ENCODE results near the gene KIAA1191. TPM values are rescaled to one million over a fixed set of nuclear protein-coding genes. Genes with fewer than 3 reads are reported as not detected.

KIAA1191 gene
- total RNA-seq, 1 experiment from 2014 or later, result 128 TPM

DNA sequence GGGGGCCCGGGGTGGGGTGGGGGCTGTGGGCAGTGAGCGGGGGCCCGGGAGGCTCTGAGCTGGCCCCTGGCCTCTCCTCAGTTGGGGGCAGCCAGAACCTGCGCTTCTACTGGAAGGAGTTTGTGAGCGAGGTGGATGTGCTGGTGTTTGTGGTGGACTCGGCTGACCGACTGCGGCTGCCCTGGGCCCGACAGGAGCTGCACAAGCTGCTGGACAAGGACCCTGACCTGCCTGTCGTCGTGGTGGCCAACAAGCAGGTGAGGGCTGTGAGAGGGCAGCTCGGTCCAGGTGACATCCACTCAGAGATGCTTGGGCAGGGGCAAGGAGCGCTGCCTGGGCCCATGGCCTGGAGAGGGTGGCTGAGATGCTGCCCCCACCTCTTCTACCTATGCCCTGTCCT, 7.2 kb upstream of the KIAA1191 start:
- Mint-ChIP-seq H3K9me3 (no peaks in the 10 kb centered on the region), H3K4me1 (peaks cover 4 to 9% of the 10 kb centered on the region in 2 experiments)

More for the DNA sequence above, 7.2 kb upstream of the KIAA1191 start:
- Histone ChIP-seq H3K23me2 (ENCODE audit: insufficient read length, low read depth, low read length, poor library complexity, severe bottlenecking) (peaks cover 16% of the 10 kb centered on the region), H2BK15ac (ENCODE audit: low read depth, low read length) (no peak overlapping the region), H3K9me3 (ENCODE audit: control insufficient read depth, low read depth, low read length) (no peaks in the 10 kb centered on the region), H3K4me2 (ENCODE audit: insufficient read depth, insufficient read length, low read length) (no peak overlapping the region), H4K8ac (replicated peaks; ENCODE audit: insufficient read length, low read depth, low read length) (no peak overlapping the region), H3K23ac (ENCODE audit: insufficient read length, low read depth, low read length) (no peak overlapping the region), H3K27me3 (ENCODE audit: insufficient read depth, low read length) (peaks cover 6% of the 10 kb centered on the region; the same call in 1 of the 2 replicates), H2BK5ac (ENCODE audit: insufficient read length, low read length) (no peak overlapping the region), H2BK120ac (ENCODE audit: low read depth, low read length, poor library complexity, severe bottlenecking) (no peak overlapping the region), H2BK20ac (ENCODE audit: low read depth, low read length, poor library complexity, severe bottlenecking) (no peak overlapping the region), H3K56ac (ENCODE audit: insufficient read length, low read depth, low read length) (no peak overlapping the region), H3T11ph (ENCODE audit: low read length) (no peak overlapping the region), H2AK5ac (ENCODE audit: insufficient read length, low read length) (no peak overlapping the region), H3K9ac (ENCODE audit: extremely low read depth, insufficient read length, low read length) (no peak overlapping the region), H2BK12ac (ENCODE audit: insufficient read length, low read depth, low read length) (no peak overlapping the region), H3K4me1 (ENCODE audit: insufficient read depth, low read length) (no peaks in the 10 kb centered on the region), H3K79me1 (ENCODE audit: insufficient read depth, low read depth, low read length, poor library complexity, severe bottlenecking) (no peaks in the 10 kb centered on the region), H4K20me1 (ENCODE audit: control insufficient read depth, insufficient read depth, insufficient read length) (no peaks in the 10 kb centered on the region), H3K79me2 (ENCODE audit: insufficient read depth, low read length) (no peaks in the 10 kb centered on the region), H4K5ac (ENCODE audit: insufficient read length, low read depth, low read length) (no peak overlapping the region), H3K18ac (ENCODE audit: insufficient read length, low read depth, low read length) (no peak overlapping the region), H4K91ac (ENCODE audit: insufficient read length, low read depth, low read length) (no peak overlapping the region), H3K27ac (ENCODE audit: insufficient read length, low read depth, low read length) (no peak overlapping the region), H3K14ac (ENCODE audit: insufficient read depth, low read length) (no peak overlapping the region), H2AFZ (ENCODE audit: low read length) (no peak overlapping the region), H3K4ac (ENCODE audit: low read depth, low read length) (no peak overlapping the region)
- TF ChIP-seq, protein P1, sequence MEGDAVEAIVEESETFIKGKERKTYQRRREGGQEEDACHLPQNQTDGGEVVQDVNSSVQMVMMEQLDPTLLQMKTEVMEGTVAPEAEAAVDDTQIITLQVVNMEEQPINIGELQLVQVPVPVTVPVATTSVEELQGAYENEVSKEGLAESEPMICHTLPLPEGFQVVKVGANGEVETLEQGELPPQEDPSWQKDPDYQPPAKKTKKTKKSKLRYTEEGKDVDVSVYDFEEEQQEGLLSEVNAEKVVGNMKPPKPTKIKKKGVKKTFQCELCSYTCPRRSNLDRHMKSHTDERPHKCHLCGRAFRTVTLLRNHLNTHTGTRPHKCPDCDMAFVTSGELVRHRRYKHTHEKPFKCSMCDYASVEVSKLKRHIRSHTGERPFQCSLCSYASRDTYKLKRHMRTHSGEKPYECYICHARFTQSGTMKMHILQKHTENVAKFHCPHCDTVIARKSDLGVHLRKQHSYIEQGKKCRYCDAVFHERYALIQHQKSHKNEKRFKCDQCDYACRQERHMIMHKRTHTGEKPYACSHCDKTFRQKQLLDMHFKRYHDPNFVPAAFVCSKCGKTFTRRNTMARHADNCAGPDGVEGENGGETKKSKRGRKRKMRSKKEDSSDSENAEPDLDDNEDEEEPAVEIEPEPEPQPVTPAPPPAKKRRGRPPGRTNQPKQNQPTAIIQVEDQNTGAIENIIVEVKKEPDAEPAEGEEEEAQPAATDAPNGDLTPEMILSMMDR (conservative IDR thresholded peaks at IDR 0.05), result no peak
- peaks cover 9 to 25% (median 12%) of the 10 kb centered on the region in 3 experiments for H3K36me3 Mint-ChIP-seq (ENCODE audit: insufficient read depth in 1 of 3, low read depth in 3 of 3)
- DNase-seq, result no peak
- peaks cover 33% of the 10 kb centered on the region for H3K27me3 Mint-ChIP-seq (ENCODE audit: low read depth)
- no peak overlapping the region for H3K4me3 Mint-ChIP-seq
- no peak overlapping the region for H3K27ac Mint-ChIP-seq
- no CpG with 5 or more reads among the region's 13 CpGs for WGBS (ENCODE audit: extremely low coverage, insufficient read length, low lambda C conversion rate)

Measured in H9 (cell line).